Ovary (tissue), 9 donors: ENCODE results near the gene ACAP3. TPM values are rescaled to one million over a fixed set of nuclear protein-coding genes. Genes with fewer than 3 reads are reported as not detected.
"Not testable (repeated sequence)": the region's sequence is repeated elsewhere in the genome, so short reads cannot be mapped to it uniquely, and the experiment has no call there.

Experiments used
- DNase-seq, 5 donors: peaks; one replicate each; pipeline ENCODE4 v3.0.0-alpha.2; 2019 to 2020
- H3K27ac ChIP-seq, 2 donors: fragments of 200-600 bp; one replicate each; pipeline versions ENCODE4 v1.5.1 to v1.8.0; 2019 to 2022
- H3K27me3 ChIP-seq: fragments of 200-600 bp; one replicate; pipeline ENCODE4 v1.8.0; 2022
- H3K36me3 ChIP-seq: fragments of 200-600 bp; sonication (generic); one replicate; pipeline ENCODE4 v1.5.1; 2019
- H3K4me1 ChIP-seq: one replicate; pipeline ENCODE4 v1.8.1; 2013; ENCODE audit warnings: mild to moderate bottlenecking, moderate library complexity; ENCODE audit not compliant: insufficient read depth
- H3K4me3 ChIP-seq: fragments of 200-600 bp; sonication (generic); one replicate; pipeline ENCODE4 v1.5.1; 2017
- H3K9me3 ChIP-seq, 2 donors: fragments of 200-600 bp in 1 of 2; sonication (generic) in 1 of 2; one replicate each; pipeline versions ENCODE4 v1.5.1 to v1.8.1; 2013 to 2019; ENCODE audit warnings: mild to moderate bottlenecking in 1 of 2, moderate library complexity in 1 of 2
- CTCF ChIP-seq, 3 donors: fragments of 450-650 bp in 2 of 3; fragments of 200-600 bp in 1 of 3; IDR thresholded peaks; one replicate each; pipeline versions ENCODE4 v1.5.1 to v1.8.0; 2016 to 2022; ENCODE audit warnings: antibody characterized with exemption in 3 of 3, mild to moderate bottlenecking in 1 of 3
- EP300 ChIP-seq: sonication (generic); formaldehyde crosslinking; IDR thresholded peaks from one replicate; pipeline ENCODE4 v1.6.1; 2017; ENCODE audit warnings: antibody characterized with exemption
- POLR2A ChIP-seq: fragments of 450-650 bp; IDR thresholded peaks from one replicate; pipeline ENCODE4 v1.6.1; 2017; ENCODE audit warnings: antibody characterized with exemption, mild to moderate bottlenecking, moderate library complexity
- WGBS, 3 donors: extraction: QIAGEN DNeasy Blood & Tissue Kit in 1 of 3; methylation state at CpG; one replicate each; pipeline versions ENCODE4 v1.1.5 to v1.1.7; 2013 to 2017; 5-methylcytosine and 5-hydroxymethylcytosine counted together
- intact Hi-C, 4 donors: fragments of 100-400 bp; cut with DNase I; formaldehyde crosslinking; loops; one replicate each; pipeline versions ENCODE4 v1.11.0 to v1.15.1; 2022 to 2023
- polyA plus RNA-seq, 2 donors: library from polyadenylated mRNA; stranded (reverse); fragments of 200-250 nt in 1 of 2; fragments of 350-450 nt in 1 of 2; fragmentation: Illumina TruSeq in 1 of 2; extraction: RNeasy Lipid Tissue Mini Kit (QIAGEN cat#74804) in 1 of 2; gene quantifications; one replicate each; pipeline ENCODE4 v1.2.3, GENCODE V29; 2013 to 2014
- total RNA-seq, 7 donors: library from RNA; depleted of rRNA in 2 of 7; stranded (reverse); fragments of >200 nt in 2 of 7; fragmentation: NEBNext Ultra II Directional in 3 of 7; extraction: Animal tissue kit (Norgen Biotek cat#: 25700) in 3 of 7; gene quantifications; one replicate each; pipeline versions ENCODE4 v1.1.0 to v1.2.4, GENCODE V29; 2016 to 2023
- donor health status: DM: no; HTN: no; CAD: no; lungs with moderate emphysema.
- donor health status: DM: no; HTN: no; CAD: no.
- donor health status: Bipolar disorder and iron deficiency.
- donor health status: DM: yes; HTN: yes; CAD: no.
- donor health status: DM: no; HTN: no; CAD: no.
- donor health status: DM: yes; HTN: yes; CAD: no.

Gene ACAP3
- total and polyA plus RNA-seq, 9 donors = 3.5 to 62.4 (median 45.1) TPM

- Histone ChIP-seq H3K27me3 (no peaks in the 10 kb centered on the region), H3K4me3 (no peak overlapping the region), H3K9me3 (no peaks in the 10 kb centered on the region), H3K27ac (no peak overlapping the region), H3K36me3 (no peaks in the 10 kb centered on the region), H3K4me1 (no peaks in the 10 kb centered on the region)
- DNase-seq = no peak
- intact Hi-C loops = no loop called here
- TF ChIP-seq POLR2A (no peak), CTCF (IDR thresholded peaks at IDR 0.05) (no peak), EP300 (no peak)
- 76 to 81% (median 80%) methylated on average over 16 of the region's 16 CpGs for WGBS, 3 donors
These were observed 56.9 kb downstream of the ACAP3 start for GRCh38 chr1:1250786-1251284.

- H3K4me3 ChIP-seq, H3K4me1 ChIP-seq, DNase-seq, H3K36me3 ChIP-seq, H3K27me3 ChIP-seq, H3K9me3 ChIP-seq, H3K27ac ChIP-seq: not testable (repeated sequence)
- intact Hi-C loops = loop anchor here in 1 of 4 donors (5.0 kb wide), 1 partner anchor 411 kb away; no protein-coding TSS in a partner anchor
- 81 to 87% (median 82%) methylated on average over 9 to 21 of the region's 21 CpGs for WGBS, 3 donors
These were observed 59.5 kb downstream of the ACAP3 start for GRCh38 chr1:1248009-1248913.

- Histone ChIP-seq H3K36me3 (no peaks in the 10 kb centered on the region), H3K27me3 (no peaks in the 10 kb centered on the region), H3K27ac (no peak overlapping the region), H3K4me1 (no peaks in the 10 kb centered on the region), H3K9me3 (no peaks in the 10 kb centered on the region), H3K4me3 (no peak overlapping the region)
- TF ChIP-seq CTCF (IDR thresholded peaks at IDR 0.05) = no peak
- no peak for TF ChIP-seq EP300
- TF ChIP-seq POLR2A = no peak
- 44 to 65% (median 47%) methylated on average over 22 to 25 of the region's 25 CpGs for WGBS, 3 donors
- intact Hi-C loops = loop anchor here in 1 of 4 donors (5.0 kb wide), 1 partner anchor 410 kb away; no protein-coding TSS in a partner anchor
- no peak for DNase-seq
These were observed 60.3 kb downstream of the ACAP3 start for GRCh38 chr1:1247341-1247913.

- Histone ChIP-seq H3K36me3 (no peaks in the 10 kb centered on the region), H3K27me3 (peaks cover under 1% of the 10 kb centered on the region), H3K4me1 (no peaks in the 10 kb centered on the region), H3K9me3 (no peaks in the 10 kb centered on the region), H3K27ac (no peak within 1 kb of the TSS), H3K4me3 (no peak within 1 kb of the TSS)
- intact Hi-C loops = loop anchor here in 1 of 4 donors (5.0 kb wide), 1 partner anchor 409 kb away; no protein-coding TSS in a partner anchor
- DNase-seq = no peak
- 2 to 4% (median 3%) methylated on average over 49 to 74 of the region's 74 CpGs for WGBS, 3 donors
- TF ChIP-seq POLR2A (no peak), CTCF (IDR thresholded peaks at IDR 0.05) (no peak), EP300 (no peak)
These were observed 61.0 kb downstream of the ACAP3 start, which contains the start of gene C1QTNF12 for GRCh38 chr1:1246577-1247340. C1QTNF12 (minus strand) TSS chr1:1246722; CDS start chr1:1246690, 32 bp downstream.
